Coronary artery (tissue), 2 donors: Measurements from ENCODE around the gene CYTH1.

Source experiments
- DNase-seq: peaks from one replicate; pipeline ENCODE4 v3.0.0-alpha.2; 2017; ENCODE audit warnings: low spot score
- H3K27ac ChIP-seq, 2 donors: fragments of 200-600 bp; sonication (generic); one replicate each; pipeline ENCODE4 v1.5.1; 2016 to 2019
- H3K4me3 ChIP-seq: fragments of 200-600 bp; sonication (generic); 2 replicates; pipeline ENCODE4 v1.5.1; 2016; ENCODE audit warnings: mild to moderate bottlenecking, moderate library complexity
- TF ChIP-seq, protein P1 (sequence below): fragments of 200-600 bp; sonication (generic); IDR thresholded peaks from one replicate; pipeline ENCODE4 v1.5.1; 2019; ENCODE audit warnings: antibody characterized with exemption

Gene CYTH1

DNA sequence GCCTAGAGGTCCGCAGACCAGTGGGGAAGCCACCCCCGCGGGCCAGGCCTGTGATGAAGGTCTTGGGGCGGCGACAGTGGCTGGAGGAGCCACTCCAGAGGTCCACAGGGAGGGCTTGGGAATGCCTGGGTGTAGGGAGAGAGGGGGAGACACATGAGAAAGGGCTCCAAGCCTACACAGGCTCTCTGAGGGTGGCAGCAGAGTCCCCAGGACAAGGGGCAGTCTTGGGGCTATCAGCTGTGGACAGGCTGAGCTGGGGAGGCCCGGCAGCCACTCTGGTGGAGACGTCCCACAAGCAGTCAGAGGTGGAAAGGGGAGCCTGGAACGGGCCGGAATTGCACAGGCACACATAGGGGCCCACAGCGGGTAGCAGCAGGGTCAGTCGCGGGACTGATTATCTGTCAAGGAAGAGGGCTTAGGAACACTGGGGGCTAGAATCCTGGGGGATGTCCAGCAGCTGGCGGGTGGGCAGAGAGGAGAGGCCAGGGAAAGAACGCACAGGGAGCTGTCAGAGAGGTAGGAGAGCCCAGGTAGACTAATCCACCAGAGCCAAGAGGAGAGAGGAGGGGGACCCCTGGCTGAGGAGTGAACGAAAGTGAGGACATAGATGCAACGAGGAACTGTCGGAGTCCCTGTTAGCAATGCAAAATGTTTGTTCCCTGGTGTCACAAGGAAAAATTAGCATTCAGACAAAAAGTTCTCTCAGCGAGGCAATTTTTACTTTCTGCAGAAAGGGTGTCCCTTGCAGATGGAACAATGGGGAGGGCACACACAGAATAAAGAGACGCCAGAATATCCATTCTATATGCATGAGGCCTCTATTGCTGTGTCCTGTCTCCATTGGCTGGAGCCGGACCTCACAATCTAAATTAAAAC lies 111.0 kb downstream of the CYTH1 start:
- DNase-seq = peak; percentile 65
- TF ChIP-seq, protein P1, sequence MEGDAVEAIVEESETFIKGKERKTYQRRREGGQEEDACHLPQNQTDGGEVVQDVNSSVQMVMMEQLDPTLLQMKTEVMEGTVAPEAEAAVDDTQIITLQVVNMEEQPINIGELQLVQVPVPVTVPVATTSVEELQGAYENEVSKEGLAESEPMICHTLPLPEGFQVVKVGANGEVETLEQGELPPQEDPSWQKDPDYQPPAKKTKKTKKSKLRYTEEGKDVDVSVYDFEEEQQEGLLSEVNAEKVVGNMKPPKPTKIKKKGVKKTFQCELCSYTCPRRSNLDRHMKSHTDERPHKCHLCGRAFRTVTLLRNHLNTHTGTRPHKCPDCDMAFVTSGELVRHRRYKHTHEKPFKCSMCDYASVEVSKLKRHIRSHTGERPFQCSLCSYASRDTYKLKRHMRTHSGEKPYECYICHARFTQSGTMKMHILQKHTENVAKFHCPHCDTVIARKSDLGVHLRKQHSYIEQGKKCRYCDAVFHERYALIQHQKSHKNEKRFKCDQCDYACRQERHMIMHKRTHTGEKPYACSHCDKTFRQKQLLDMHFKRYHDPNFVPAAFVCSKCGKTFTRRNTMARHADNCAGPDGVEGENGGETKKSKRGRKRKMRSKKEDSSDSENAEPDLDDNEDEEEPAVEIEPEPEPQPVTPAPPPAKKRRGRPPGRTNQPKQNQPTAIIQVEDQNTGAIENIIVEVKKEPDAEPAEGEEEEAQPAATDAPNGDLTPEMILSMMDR = no peak
- Histone ChIP-seq H3K4me3 (no peak overlapping the region), H3K27ac (no peak overlapping the region)

DNA sequence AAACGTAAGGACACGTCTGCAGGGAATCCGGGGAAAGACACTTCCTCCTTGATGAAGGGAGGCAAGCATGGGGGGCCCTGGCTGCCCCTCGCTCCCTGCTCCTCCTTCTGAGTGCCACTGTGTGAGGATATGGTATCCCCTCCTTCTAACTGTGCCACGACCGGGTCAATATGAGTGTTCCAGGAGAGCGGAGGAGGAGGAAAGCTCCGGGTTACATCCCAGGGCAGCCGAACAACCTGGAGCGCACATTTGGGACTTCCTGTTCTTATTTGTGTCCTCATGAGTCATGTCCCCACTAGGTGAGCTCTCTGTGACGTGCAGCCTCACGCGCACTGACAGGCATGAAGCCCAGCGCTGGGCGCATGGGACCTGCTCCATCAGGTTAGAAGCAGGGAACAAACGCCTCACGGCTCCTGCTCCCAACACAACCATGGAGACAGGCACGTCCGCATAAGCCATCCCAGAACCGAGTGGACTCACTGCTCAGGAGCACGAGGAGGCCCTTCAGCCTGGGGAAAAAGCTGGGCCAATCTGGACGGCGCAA lies 112.0 kb downstream of the CYTH1 start:
- TF ChIP-seq, protein P1 = no peak
- DNase-seq = no peak
- Histone ChIP-seq H3K27ac (no peak overlapping the region), H3K4me3 (no peak overlapping the region)

DNA sequence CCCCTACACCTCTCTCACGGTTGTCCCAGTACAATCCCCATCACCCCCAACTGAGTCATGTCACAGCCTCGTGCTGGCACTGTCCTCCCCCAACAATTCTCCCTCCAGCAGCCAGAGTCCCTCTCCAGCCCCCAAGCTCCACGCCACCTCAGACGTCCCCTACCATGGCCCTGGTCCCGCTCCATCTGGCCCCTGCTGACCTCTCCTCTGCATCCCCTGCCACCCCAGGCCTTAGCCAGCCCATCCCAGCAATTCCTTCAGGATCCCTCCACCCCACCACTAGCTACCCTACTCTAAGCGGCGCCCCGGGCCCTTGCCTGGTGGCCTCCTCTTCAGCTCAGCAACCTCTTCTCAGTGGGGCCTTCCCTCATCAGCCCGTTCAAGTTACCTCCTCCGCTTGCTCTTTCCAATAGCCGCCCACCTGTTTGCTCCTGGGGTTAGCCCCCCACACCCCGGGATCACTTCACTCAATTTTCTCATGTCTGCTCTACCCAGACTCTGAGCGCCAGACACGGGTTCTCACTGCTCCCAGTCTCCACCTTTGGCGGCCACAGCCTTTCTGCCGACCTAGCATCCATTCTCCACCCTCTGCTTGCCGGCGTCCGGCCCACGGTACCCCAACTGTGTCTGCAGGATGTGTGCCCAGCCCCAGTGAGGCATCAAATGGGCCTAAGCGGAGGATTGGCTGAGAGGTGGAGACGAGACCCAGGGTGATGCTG lies 112.7 kb downstream of the CYTH1 start:
- Histone ChIP-seq H3K4me3 (no peak overlapping the region), H3K27ac (no peak overlapping the region)
- TF ChIP-seq, protein P1 = no peak
- DNase-seq = no peak

DNA sequence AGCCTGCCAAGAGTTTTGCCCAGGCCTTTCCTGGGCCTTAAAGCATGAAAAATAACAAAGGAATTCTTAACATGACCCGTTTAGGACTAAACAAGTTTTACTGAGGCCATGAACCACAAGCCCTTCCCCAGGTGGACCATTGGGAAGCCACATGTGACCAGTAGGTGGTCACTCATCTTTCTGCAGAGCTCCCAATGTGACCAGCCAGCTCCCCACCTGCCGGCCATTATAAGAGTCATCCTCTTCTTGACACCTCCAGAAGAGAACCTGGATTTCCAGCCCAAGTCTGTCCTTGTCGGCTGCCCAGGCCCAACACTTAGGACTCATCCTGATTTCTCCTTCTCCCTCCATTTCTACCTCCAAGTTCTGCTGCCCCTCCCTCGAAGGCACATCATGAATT lies 113.2 kb downstream of the CYTH1 start:
- DNase-seq = peak; percentile 16

DNA sequence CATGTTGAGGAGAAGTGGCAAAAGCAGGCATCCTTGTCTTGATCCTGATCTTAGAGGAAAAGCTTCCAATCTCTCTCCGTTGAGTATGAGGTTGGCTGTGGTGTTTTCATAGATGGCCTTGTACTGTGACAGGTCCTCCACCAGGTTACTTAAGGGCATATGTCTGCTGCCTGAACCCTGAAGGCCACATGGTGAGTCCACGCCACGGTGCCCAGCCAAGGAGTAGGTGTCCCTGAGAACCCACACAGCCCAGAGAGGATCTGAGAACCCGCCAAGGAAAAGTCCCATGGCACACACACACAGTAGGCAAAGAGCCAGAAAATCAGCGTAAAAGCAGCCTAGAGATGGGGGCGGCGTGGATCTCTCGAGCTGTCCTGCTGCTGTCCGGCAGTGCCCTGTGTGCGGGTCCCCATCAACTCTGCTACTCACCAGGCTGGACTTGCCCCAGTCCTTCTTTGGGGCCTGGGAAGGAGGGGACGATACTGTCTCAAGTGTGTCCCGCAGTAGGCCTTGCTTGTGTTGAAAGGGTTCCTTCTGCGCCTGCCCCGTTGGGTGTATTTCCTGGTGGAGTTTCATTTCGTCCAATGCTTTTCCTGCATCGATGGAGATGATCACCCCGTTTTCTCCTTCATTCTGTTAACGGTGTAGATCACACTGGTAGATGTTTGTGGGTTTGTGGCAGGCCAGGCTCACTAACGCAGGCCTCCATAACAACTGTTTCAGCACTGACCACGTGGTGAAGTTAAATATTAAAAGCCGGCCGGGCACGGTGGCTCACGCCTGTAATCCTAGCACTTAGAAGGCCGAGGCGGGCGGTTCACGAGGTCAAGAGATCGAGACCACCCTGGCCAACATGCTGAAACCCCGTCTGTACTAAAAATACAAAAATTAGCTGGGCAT lies 114.1 kb downstream of the CYTH1 start:
- peak; percentile 60 for DNase-seq
- no peak overlapping the region for H3K4me3 ChIP-seq
- TF ChIP-seq, protein P1 = no peak
- no peak overlapping the region for H3K27ac ChIP-seq

More for the DNA sequence above, 113.2 kb downstream of the CYTH1 start:
- TF ChIP-seq, protein P1 = no peak
- no peak overlapping the region for H3K27ac ChIP-seq
- H3K4me3 ChIP-seq = no peak overlapping the region

DNA sequence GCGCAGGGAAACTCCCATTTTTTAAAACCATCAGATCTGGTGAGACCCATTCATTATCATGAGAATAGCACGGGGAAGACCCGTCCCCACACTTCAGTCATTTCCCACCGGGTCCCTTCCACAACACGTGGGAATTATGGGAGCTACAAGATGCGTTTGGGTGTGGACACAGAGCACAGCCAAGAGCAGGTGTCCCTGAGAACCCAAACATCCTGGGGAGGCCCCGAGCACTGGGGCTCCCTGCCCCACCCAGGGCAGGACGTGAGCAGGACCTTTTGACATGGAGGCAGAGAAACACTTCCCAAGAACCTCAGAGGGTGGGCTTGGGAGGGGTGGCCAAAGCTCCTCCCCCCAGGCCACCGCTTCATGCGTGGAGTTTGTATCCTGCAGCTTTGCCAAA lies 115.0 kb downstream of the CYTH1 start:
- Histone ChIP-seq H3K27ac (peak overlapping the region in 1 of 2 donors; percentile 80), H3K4me3 (no peak overlapping the region)
- TF ChIP-seq, protein P1 = no peak
- DNase-seq = peak; percentile 58
